ENCODE data around the gene MRAP.

DNA sequence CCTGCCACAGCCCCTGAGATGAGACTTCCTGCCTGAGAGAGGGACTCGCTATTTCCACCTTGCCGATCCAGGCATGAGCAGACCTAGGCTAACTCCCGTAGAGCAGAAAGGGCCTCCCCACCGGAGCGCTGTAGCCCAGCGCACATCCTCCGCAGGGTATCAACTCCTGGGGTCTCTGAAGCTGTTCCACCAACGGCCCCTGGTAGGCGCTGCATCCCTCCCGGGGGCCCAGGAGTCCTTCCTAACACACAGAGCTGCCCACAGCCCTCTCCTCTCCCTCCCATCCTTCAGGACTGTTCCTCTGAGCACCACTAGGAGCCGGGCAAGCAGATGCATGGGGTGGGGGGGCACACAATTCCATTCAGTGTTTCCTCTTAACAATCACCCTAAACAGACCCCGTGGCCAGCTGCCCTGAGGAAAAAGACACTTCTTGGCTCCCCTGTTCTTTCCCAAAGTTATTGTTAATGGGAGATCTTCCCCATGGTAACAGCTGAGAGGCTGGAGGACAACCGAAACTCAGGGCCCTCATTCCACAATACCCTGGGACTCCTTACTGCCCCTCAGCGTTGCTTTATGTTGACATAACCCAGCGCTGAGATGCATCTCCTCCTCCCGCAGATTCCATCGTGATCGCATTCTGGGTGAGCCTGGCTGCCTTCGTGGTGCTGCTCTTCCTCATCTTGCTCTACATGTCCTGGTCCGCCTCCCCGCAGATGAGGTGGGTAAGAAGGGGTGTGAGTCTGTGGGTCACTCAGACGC, 7.5 kb downstream of the MRAP start:
- TF ChIP-seq JUND (IDR thresholded peaks at IDR 0.05), result no peak
- TF ChIP-seq POLR2A (IDR thresholded peaks at IDR 0.05; ENCODE audit: borderline replicate concordance, extremely low read depth, insufficient read depth, insufficient read length), result no peak
- TF ChIP-seq, protein P1, sequence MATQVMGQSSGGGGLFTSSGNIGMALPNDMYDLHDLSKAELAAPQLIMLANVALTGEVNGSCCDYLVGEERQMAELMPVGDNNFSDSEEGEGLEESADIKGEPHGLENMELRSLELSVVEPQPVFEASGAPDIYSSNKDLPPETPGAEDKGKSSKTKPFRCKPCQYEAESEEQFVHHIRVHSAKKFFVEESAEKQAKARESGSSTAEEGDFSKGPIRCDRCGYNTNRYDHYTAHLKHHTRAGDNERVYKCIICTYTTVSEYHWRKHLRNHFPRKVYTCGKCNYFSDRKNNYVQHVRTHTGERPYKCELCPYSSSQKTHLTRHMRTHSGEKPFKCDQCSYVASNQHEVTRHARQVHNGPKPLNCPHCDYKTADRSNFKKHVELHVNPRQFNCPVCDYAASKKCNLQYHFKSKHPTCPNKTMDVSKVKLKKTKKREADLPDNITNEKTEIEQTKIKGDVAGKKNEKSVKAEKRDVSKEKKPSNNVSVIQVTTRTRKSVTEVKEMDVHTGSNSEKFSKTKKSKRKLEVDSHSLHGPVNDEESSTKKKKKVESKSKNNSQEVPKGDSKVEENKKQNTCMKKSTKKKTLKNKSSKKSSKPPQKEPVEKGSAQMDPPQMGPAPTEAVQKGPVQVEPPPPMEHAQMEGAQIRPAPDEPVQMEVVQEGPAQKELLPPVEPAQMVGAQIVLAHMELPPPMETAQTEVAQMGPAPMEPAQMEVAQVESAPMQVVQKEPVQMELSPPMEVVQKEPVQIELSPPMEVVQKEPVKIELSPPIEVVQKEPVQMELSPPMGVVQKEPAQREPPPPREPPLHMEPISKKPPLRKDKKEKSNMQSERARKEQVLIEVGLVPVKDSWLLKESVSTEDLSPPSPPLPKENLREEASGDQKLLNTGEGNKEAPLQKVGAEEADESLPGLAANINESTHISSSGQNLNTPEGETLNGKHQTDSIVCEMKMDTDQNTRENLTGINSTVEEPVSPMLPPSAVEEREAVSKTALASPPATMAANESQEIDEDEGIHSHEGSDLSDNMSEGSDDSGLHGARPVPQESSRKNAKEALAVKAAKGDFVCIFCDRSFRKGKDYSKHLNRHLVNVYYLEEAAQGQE (IDR thresholded peaks at IDR 0.05; ENCODE audit: low read depth), result no peak

Measured in HCT116 (cell line).